H9 (cell line): Measurements from ENCODE around the gene ANKRD16. TPM values are rescaled to one million over a fixed set of nuclear protein-coding genes. Genes with fewer than 3 reads are reported as not detected.

Experiments
- DNase-seq: peaks from one replicate; pipeline ENCODE4 v3.0.0-alpha.2; 2017
- H2AFZ ChIP-seq: one replicate; pipeline ENCODE4 v1.6.1; 2013; ENCODE audit warnings: mild to moderate bottlenecking, low read length, control low read depth, moderate library complexity
- H2AK5ac ChIP-seq: 2 replicates; pipeline ENCODE4 v1.6.1; 2013; ENCODE audit warnings: low read length, control low read depth, mixed read lengths; ENCODE audit not compliant: insufficient read length
- H2BK120ac ChIP-seq: one replicate; pipeline ENCODE4 v1.6.1; 2013; ENCODE audit warnings: low read depth, mild to moderate bottlenecking, low read length, control low read depth, inconsistent platforms; ENCODE audit not compliant: poor library complexity, severe bottlenecking
- H2BK12ac ChIP-seq: 2 replicates; pipeline ENCODE4 v1.6.1; 2013; ENCODE audit warnings: low read length, control low read depth, mixed read lengths, low read depth; ENCODE audit not compliant: insufficient read length
- H2BK15ac ChIP-seq: 2 replicates; pipeline ENCODE4 v1.6.1; 2013; ENCODE audit warnings: low read depth, low read length, control low read depth
- H2BK20ac ChIP-seq: one replicate; pipeline ENCODE4 v1.6.1; 2013; ENCODE audit warnings: low read depth, mild to moderate bottlenecking, low read length, control low read depth, inconsistent platforms; ENCODE audit not compliant: poor library complexity, severe bottlenecking
- H2BK5ac ChIP-seq: 2 replicates; pipeline ENCODE4 v1.6.1; 2013; ENCODE audit warnings: low read length, control low read depth, mixed read lengths; ENCODE audit not compliant: insufficient read length
- H3K14ac ChIP-seq: 2 replicates; pipeline ENCODE4 v1.6.1; 2013; ENCODE audit warnings: low read length, control low read depth; ENCODE audit not compliant: insufficient read depth
- H3K18ac ChIP-seq: 2 replicates; pipeline ENCODE4 v1.6.1; 2013; ENCODE audit warnings: low read depth, mild to moderate bottlenecking, mixed read lengths, low read length, control low read depth; ENCODE audit not compliant: insufficient read length
- H3K23ac ChIP-seq: 2 replicates; pipeline ENCODE4 v1.6.1; 2013; ENCODE audit warnings: low read length, control low read depth, mixed read lengths, low read depth; ENCODE audit not compliant: insufficient read length
- H3K23me2 ChIP-seq: 2 replicates; pipeline ENCODE4 v1.6.1; 2013; ENCODE audit warnings: low read depth, mild to moderate bottlenecking, mixed read lengths, low read length, control low read depth; ENCODE audit not compliant: insufficient read length, poor library complexity, severe bottlenecking
- H3K27ac ChIP-seq: 2 replicates; pipeline ENCODE4 v1.5.1; 2013; ENCODE audit warnings: low read length, control low read depth, mixed read lengths, low read depth; ENCODE audit not compliant: insufficient read length
- H3K27me3 ChIP-seq: 2 replicates; pipeline ENCODE4 v1.6.1; 2013; ENCODE audit warnings: low read length, control low read depth, inconsistent platforms; ENCODE audit not compliant: insufficient read depth
- H3K4ac ChIP-seq: 2 replicates; pipeline ENCODE4 v1.6.1; 2013; ENCODE audit warnings: low read depth, mild to moderate bottlenecking, control low read depth, inconsistent platforms, low read length, moderate library complexity
- H3K4me1 ChIP-seq: 2 replicates; pipeline ENCODE4 v1.6.1; 2013; ENCODE audit warnings: low read length, control low read depth, inconsistent platforms; ENCODE audit not compliant: insufficient read depth
- H3K4me2 ChIP-seq: 2 replicates; pipeline ENCODE4 v1.6.1; 2013; ENCODE audit warnings: low read length, control low read depth, mixed read lengths; ENCODE audit not compliant: insufficient read length, insufficient read depth
- H3K56ac ChIP-seq: 2 replicates; pipeline ENCODE4 v1.6.1; 2013; ENCODE audit warnings: low read depth, mild to moderate bottlenecking, mixed read lengths, low read length, control low read depth; ENCODE audit not compliant: insufficient read length
- H3K79me1 ChIP-seq: 2 replicates; pipeline ENCODE4 v1.6.1; 2013; ENCODE audit warnings: low read depth, mild to moderate bottlenecking, moderate library complexity, low read length, control low read depth, inconsistent platforms; ENCODE audit not compliant: insufficient read depth, poor library complexity, severe bottlenecking
- H3K79me2 ChIP-seq: 2 replicates; pipeline ENCODE4 v1.6.1; 2013; ENCODE audit warnings: low read length, control low read depth, inconsistent platforms; ENCODE audit not compliant: insufficient read depth
- H3K9ac ChIP-seq: 2 replicates; pipeline ENCODE4 v1.6.1; 2013; ENCODE audit warnings: low read length, control low read depth, mixed read lengths; ENCODE audit not compliant: insufficient read length; ENCODE audit errors: extremely low read depth
- H3K9me3 ChIP-seq: one replicate; pipeline ENCODE4 v1.6.1; 2013; ENCODE audit warnings: low read depth, low read length, inconsistent platforms; ENCODE audit not compliant: control insufficient read depth
- H3T11ph ChIP-seq: one replicate; pipeline ENCODE4 v1.6.1; 2013; ENCODE audit warnings: mild to moderate bottlenecking, low read length, control low read depth, inconsistent platforms
- H4K20me1 ChIP-seq: one replicate; pipeline ENCODE4 v1.6.1; 2013; ENCODE audit not compliant: control insufficient read depth, insufficient read length, insufficient read depth
- H4K5ac ChIP-seq: 2 replicates; pipeline ENCODE4 v1.6.1; 2013; ENCODE audit warnings: low read depth, mild to moderate bottlenecking, mixed read lengths, low read length, control low read depth; ENCODE audit not compliant: insufficient read length
- H4K8ac ChIP-seq: replicated peaks from 2 replicates; pipeline ENCODE4 v1.6.1; 2013; ENCODE audit warnings: low read length, control low read depth, mixed read lengths, low read depth; ENCODE audit not compliant: insufficient read length
- H4K91ac ChIP-seq: 2 replicates; pipeline ENCODE4 v1.6.1; 2013; ENCODE audit warnings: low read depth, mild to moderate bottlenecking, moderate library complexity, mixed read lengths, low read length, control low read depth; ENCODE audit not compliant: insufficient read length
- H3K27ac Mint-ChIP-seq, 3 experiments: 2 replicates in 2 of 3; 3 replicates in 1 of 3; pipeline ENCODE4 v1.8.0; 2020 to 2021; ENCODE audit warnings: mixed read lengths in 3 of 3, mild to moderate bottlenecking in 1 of 3, moderate library complexity in 1 of 3
- H3K27me3 Mint-ChIP-seq: 2 replicates; pipeline ENCODE4 v1.8.0; 2021; ENCODE audit warnings: low read depth, mild to moderate bottlenecking, moderate library complexity, mixed read lengths
- H3K36me3 Mint-ChIP-seq, 3 experiments: 2 replicates in 2 of 3; 3 replicates in 1 of 3; pipeline ENCODE4 v1.8.0; 2020 to 2021; ENCODE audit warnings: low read depth in 3 of 3, mixed read lengths in 3 of 3; ENCODE audit not compliant: insufficient read depth in 1 of 3
- H3K4me1 Mint-ChIP-seq, 2 experiments: 2 replicates each; pipeline ENCODE4 v1.8.0; 2020; ENCODE audit warnings: mixed read lengths in 2 of 2
- H3K4me3 Mint-ChIP-seq, 2 experiments: 2 replicates in 1 of 2; 3 replicates in 1 of 2; pipeline ENCODE4 v1.8.0; 2020 to 2021; ENCODE audit warnings: mild to moderate bottlenecking in 2 of 2, mixed read lengths in 2 of 2, moderate library complexity in 1 of 2
- H3K9me3 Mint-ChIP-seq, 2 experiments: 2 replicates in 1 of 2; 3 replicates in 1 of 2; pipeline ENCODE4 v1.8.0; 2020; ENCODE audit warnings: mild to moderate bottlenecking in 2 of 2, mixed read lengths in 2 of 2, moderate library complexity in 1 of 2
- CTCF ChIP-seq: fragments of 200-600 bp; sonication (generic); conservative IDR thresholded peaks from 3 replicates; pipeline ENCODE4 v1.8.0; 2021; ENCODE audit warnings: antibody characterized with exemption, mild to moderate bottlenecking
- WGBS: extraction: QIAGEN DNeasy Blood & Tissue Kit; methylation state at CpG from one replicate; pipeline ENCODE4 v1.1.7; 2013; ENCODE audit warnings: missing lambda C conversion rate, low lambda C conversion rate, mixed read lengths; ENCODE audit not compliant: insufficient read length; ENCODE audit errors: extremely low coverage; 5-methylcytosine and 5-hydroxymethylcytosine counted together
- total RNA-seq: library from RNA; stranded (reverse); gene quantifications from 2 replicates; pipeline ENCODE4 v1.2.1, GENCODE V29; 2021

ANKRD16 gene
- total RNA-seq, 1 experiment from 2014 or later = 11.4 TPM

- Histone ChIP-seq H3K79me1 (no peaks in the 10 kb centered on the region), H2BK12ac (no peak overlapping the region), H3K4me1 (no peaks in the 10 kb centered on the region), H4K5ac (no peak overlapping the region), H3K4ac (no peak overlapping the region), H3K9ac (no peak overlapping the region), H3K14ac (no peak overlapping the region), H3K18ac (no peak overlapping the region), H4K20me1 (no peaks in the 10 kb centered on the region), H2BK15ac (no peak overlapping the region), H3K23ac (no peak overlapping the region), H3K23me2 (peaks cover 5% of the 10 kb centered on the region), H2BK120ac (no peak overlapping the region), H4K91ac (no peak overlapping the region), H2AFZ (no peak overlapping the region), H2BK20ac (no peak overlapping the region), H3K9me3 (no peaks in the 10 kb centered on the region), H3K27ac (no peak overlapping the region), H3K4me2 (no peak overlapping the region), H3K27me3 (no peaks in the 10 kb centered on the region), H4K8ac (no peak overlapping the region), H2AK5ac (no peak overlapping the region), H3K56ac (no peak overlapping the region), H3T11ph (no peak overlapping the region), H2BK5ac (no peak overlapping the region), H3K79me2 (peaks cover 11% of the 10 kb centered on the region; the same call in 1 of the 2 replicates)
- Mint-ChIP-seq H3K4me1 (peaks cover 19 to 28% of the 10 kb centered on the region in 2 experiments), H3K27ac (no peak overlapping the region), H3K27me3 (no peaks in the 10 kb centered on the region), H3K9me3 (no peaks in the 10 kb centered on the region), H3K36me3 (peaks cover 29 to 57% (median 49%) of the 10 kb centered on the region in 3 experiments; a peak in 6 of 7 replicates), H3K4me3 (no peak overlapping the region)
- no peak for TF ChIP-seq CTCF
- whole genome bisulfite sequencing = no CpG with 5 or more reads among the region's 4 CpGs
- no peak for DNase-seq
These were observed 4.7 kb upstream of the ANKRD16 start for GRCh38 chr10:5894403-5894802.
